ENCODE measurements around the gene SDHC.

DNA sequence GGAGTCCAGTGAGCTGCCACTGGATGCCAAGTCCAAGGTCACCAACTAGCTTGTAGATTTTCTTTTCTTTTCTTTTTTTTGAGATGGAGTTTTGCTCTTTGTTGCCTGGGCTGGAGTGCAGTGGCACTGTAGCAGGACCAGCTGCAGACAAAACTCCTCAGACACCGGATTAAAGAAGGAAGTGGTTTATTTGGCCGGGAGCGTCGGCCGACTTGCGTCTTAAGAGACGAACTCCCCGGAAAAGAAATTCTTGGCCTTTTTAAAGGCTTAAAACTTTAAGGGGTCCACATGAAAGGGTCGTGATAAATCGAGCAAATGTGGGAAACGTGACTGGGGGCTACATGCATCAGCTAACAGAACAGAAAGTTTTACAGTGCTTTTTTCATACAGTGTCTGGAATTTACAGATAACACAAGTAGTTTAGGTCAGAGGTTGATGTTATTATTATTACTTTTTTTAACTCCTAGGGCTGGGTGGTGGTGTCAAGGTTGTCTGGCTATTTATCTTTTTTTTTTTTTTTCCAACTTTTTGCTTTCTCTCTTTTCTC lies 89.9 kb downstream of the SDHC start:
- TF ChIP-seq, protein P1, sequence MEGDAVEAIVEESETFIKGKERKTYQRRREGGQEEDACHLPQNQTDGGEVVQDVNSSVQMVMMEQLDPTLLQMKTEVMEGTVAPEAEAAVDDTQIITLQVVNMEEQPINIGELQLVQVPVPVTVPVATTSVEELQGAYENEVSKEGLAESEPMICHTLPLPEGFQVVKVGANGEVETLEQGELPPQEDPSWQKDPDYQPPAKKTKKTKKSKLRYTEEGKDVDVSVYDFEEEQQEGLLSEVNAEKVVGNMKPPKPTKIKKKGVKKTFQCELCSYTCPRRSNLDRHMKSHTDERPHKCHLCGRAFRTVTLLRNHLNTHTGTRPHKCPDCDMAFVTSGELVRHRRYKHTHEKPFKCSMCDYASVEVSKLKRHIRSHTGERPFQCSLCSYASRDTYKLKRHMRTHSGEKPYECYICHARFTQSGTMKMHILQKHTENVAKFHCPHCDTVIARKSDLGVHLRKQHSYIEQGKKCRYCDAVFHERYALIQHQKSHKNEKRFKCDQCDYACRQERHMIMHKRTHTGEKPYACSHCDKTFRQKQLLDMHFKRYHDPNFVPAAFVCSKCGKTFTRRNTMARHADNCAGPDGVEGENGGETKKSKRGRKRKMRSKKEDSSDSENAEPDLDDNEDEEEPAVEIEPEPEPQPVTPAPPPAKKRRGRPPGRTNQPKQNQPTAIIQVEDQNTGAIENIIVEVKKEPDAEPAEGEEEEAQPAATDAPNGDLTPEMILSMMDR (conservative IDR thresholded peaks at IDR 0.05; ENCODE audit: low read length): no peak
- TF ChIP-seq EZH2phosphoT487 (IDR thresholded peaks at IDR 0.05; ENCODE audit: borderline replicate concordance): no peak
